KBM-7 (cell line): ENCODE measurements around the gene KCTD5.
"Not testable (repeated sequence)": the region's sequence is repeated elsewhere in the genome, so short reads cannot be mapped to it uniquely, and the experiment has no call there.

Source experiments
- DNase-seq: peaks from one replicate; pipeline ENCODE4 v3.0.0-alpha.2; 2015
- in situ Hi-C: fragments of 300-500 bp; cut with MboI; formaldehyde crosslinking; loops from 2 replicates; pipeline ENCODE4 v1.14.3; 2020; ENCODE audit warnings: low sequenced_read_pairs, low pct_unique_long_range_greater_than_20kb, mixed read lengths

KCTD5 gene

DNA sequence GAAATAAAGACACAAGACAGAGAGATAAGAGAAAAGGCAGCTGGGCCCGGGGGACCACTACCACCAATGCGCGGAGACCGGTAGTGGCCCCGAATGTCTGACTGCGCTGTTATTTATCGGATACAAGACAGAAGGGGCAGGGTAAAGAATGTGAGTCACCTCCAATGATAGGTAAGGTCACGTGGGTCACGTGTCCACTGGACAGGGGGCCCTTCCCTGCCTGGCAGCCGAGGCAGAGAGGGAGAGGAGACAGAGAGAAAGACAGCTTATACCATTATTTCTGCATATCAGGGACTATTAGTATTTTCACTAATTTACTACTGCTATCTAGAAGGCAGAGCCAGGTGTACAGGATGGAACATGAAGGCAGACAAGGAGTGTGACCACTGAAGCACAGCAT, 12.7 kb upstream of the KCTD5 start:
- DNase-seq, result not testable (repeated sequence)
- in situ Hi-C loops, result loop anchor here (25.0 kb wide), 1 partner anchor 382 kb away; no protein-coding TSS in a partner anchor

GRCh38 chr16:2670017-2670416, 12.3 kb upstream of the KCTD5 start:
- DNase-seq, result peak; percentile 55
- in situ Hi-C loops, result loop anchor here (25.0 kb wide), 1 partner anchor 383 kb away; no protein-coding TSS in a partner anchor

DNA sequence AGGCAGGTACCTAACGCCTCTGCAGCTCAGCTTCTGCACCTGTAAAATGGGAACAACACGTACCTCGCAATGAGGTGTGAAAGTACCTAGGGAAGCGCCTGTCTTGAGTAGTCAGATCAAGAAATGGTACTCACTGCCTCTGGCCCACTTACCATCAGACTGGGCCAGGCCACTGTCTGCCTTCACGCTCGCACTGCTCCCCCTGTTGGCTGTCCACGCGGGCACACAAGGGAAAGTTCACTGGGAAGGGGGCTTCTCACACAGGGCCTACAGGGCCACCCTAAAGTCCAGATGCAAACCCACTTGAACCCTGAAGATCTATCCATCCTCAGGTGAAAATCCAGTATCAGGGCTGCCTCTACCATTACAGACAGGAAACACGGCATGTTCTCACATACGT, 11.1 kb upstream of the KCTD5 start:
- DNase-seq, result not testable (repeated sequence)
- in situ Hi-C loops, result loop anchor here (25.0 kb wide), 1 partner anchor 384 kb away; no protein-coding TSS in a partner anchor

GRCh38 chr16:2671741-2672140, 10.6 kb upstream of the KCTD5 start:
- no peak for DNase-seq
- in situ Hi-C loops, result loop anchor here (25.0 kb wide), 1 partner anchor 384 kb away; no protein-coding TSS in a partner anchor

DNA sequence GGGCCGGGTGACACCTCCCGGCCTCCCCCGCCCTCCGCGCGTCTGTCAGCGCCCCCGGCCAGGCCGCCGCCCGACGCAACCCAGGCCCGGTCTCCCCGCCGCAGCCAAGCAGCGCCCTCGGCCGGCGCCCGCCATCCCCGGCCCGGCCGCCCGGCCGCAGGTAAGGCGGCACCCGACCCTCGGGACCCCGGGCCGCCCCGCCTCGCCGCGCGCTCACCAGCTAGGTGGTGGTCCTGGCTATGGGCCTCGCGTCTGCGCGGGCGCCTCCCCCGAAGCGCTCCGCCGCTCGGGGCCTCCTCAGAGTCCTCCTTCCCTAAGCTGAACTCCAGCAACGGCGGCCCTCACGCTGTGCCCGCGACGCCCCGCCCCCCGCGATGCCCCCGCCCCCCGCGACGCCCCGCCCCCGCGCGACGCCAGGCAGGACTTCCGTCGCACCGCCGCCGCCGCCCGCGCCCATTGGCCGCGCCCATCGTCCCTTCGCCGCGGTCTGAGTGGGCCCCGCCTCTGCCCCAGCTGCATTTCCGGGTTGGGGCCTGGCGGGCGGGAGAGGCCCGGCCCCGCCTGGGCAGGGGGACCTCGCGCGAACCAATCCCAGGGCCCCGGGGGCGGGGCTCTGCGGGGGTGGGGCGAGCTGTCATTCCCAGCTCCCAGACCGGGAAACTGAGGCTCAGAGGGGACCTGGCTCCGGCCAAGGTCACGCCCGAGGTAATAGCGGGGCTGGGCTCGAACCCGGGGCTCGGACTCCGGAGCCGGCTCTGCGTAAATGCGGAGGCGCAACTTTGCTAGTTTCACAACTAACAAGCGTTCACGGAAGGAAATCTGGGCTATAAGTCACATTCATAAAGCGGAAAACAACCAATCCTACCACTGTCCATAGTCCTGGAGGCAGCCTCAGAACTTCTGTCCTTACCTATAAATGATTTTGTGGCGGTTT, 9.0 kb upstream of the KCTD5 start:
- in situ Hi-C loops, result loop anchor here (25.0 kb wide), 1 partner anchor 386 kb away; no protein-coding TSS in a partner anchor

GRCh38 chr16:2675021-2675420, 7.3 kb upstream of the KCTD5 start:
- in situ Hi-C loops, result no loop called here
- DNase-seq, result no peak

More for the DNA sequence above, 9.0 kb upstream of the KCTD5 start:
- DNase-seq, result peak; percentile 94

GRCh38 chr16:2675714-2676113, 6.6 kb upstream of the KCTD5 start:
- DNase-seq, result no peak

DNA sequence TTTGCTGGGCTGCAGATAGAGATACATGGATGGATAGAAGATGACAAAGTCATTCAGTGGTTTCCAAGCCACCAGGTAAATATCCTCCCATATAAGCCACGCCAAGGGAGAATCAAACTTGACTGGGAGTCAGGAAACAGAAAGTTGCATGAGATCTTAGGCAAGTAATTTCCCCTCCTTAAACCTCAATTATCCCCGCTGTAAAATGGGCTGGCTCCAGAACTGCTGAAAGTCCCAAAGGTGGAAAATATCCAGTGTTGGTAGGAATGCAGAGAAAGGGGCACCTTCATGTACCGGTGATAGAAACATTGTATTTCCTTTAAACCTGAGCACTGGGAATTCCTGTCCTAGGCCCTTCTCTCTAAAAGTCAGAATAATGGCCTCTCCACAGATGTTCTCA, 5.4 kb upstream of the KCTD5 start:
- in situ Hi-C loops, DNase-seq: not testable (repeated sequence)

More at GRCh38 chr16:2675714-2676113, 6.6 kb upstream of the KCTD5 start:
- in situ Hi-C loops, result no loop called here

DNA sequence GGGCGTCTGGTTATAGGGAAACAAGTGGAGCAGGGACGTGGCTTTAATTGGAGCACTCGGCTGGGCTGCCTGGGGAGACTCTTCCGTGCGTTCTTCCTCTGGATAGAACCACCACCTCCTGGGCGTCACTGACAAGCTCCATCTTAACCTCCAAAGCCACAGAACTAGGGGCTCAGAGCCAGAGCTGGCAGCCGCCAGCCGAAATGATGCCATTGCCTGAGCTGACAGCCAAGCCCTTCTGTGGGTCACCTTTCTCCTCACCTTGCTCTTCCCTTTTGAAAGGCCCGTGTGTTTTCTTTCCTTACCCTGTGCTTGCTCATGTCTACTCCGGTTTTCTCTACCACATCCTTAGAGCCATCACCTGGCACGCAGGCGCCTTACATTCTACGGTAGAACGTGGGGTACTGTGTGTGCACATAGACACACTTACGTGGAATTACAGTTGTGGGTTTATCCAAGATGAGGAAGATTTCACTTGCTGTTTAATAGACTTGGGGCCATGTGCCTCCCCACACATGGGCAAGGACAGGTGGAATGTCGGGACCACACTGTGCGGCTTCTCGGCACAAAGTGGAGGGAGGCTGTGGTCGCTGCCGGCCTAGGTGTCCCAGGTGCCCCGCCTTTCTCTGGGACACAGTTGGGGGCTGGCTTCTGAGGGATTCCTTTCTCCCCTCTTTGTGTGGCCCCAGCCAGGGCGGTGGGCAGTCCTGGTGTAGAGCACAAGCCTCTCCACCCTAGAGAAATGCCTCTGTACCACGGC, 3.9 kb upstream of the KCTD5 start:
- DNase-seq, in situ Hi-C loops: not testable (repeated sequence)

GRCh38 chr16:2679902-2680301, 2.4 kb upstream of the KCTD5 start:
- DNase-seq, in situ Hi-C loops: not testable (repeated sequence)

- DNase-seq, in situ Hi-C loops: not testable (repeated sequence)
These were observed 2.0 kb upstream of the KCTD5 start for GRCh38 chr16:2680360-2680759.

- DNase-seq, in situ Hi-C loops: not testable (repeated sequence)
These were observed 718 bp downstream of the KCTD5 start for GRCh38 chr16:2683041-2683440.

GRCh38 chr16:2686075-2686474, 3.8 kb downstream of the KCTD5 start:
- in situ Hi-C loops, DNase-seq: not testable (repeated sequence)

DNA sequence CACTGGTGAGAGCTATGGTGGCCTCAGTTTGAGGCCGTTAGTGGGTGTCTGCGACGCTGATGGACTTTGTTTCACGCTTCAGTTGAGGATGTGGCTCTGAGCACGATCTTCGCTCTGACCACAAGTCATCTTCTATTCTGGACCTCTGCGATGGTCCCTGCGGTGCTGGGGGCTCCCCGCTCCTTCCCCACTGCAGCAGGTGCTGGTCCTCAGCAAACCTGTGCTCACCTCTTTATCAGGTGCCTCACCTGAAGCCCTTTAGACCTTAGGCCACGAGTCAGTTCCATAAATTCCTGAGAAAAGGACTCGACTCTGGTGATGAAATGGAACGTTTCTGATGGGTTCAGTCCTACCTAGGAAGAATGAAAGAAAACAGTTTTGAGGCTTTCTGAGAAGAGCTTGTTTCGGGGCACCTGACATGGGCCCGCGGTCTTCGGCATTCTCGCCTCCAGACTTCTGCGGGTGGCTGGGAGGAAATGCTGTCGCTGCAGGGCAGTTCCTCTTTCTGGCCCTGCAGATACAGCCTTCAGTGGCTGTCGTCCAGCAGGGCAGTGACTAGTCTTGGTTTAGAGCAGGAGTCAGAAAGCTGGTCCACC, 4.7 kb downstream of the KCTD5 start:
- DNase-seq, result peak; percentile 86
- in situ Hi-C loops, result no loop called here

DNA sequence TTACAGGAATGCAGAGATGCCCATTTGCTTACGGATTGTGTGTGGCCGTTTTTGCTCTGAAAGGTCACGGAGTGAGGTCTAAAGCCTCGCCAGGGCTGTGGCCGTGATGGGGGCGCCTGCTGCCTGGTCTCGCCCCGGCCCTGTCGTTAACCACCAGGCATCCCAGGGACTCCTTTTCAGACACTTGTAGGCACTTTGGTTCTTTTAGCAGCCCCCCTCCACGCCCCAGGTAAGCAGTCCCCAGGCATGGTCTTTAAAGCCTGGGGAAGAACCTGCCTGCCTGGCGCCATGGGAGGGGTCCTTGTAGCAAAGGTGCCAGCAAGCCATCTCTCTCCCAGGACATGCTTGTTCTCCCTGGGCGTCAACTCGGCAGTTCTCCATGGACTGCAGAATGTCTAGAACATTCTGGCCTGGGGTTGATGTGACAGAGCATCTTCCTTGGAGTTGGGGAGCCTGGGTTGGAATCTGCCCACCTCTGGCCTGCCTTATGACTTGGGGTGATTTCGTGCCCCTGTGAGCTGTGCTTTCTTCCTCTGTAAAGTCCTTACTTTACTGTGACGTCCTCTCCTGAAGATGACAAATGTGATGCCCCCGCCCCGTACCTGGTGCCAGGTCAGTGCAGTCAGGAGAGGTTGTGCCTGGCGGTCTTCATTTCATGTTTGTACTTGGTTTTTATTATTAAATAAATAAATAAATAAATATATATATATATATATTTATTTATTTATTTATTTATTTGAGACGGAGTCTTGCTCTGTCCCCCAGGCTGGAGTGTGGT, 5.4 kb downstream of the KCTD5 start:
- in situ Hi-C loops, result no loop called here
- no peak for DNase-seq

- DNase-seq, in situ Hi-C loops: not testable (repeated sequence)
These were observed 7.1 kb downstream of the KCTD5 start for GRCh38 chr16:2689422-2689821.

DNA sequence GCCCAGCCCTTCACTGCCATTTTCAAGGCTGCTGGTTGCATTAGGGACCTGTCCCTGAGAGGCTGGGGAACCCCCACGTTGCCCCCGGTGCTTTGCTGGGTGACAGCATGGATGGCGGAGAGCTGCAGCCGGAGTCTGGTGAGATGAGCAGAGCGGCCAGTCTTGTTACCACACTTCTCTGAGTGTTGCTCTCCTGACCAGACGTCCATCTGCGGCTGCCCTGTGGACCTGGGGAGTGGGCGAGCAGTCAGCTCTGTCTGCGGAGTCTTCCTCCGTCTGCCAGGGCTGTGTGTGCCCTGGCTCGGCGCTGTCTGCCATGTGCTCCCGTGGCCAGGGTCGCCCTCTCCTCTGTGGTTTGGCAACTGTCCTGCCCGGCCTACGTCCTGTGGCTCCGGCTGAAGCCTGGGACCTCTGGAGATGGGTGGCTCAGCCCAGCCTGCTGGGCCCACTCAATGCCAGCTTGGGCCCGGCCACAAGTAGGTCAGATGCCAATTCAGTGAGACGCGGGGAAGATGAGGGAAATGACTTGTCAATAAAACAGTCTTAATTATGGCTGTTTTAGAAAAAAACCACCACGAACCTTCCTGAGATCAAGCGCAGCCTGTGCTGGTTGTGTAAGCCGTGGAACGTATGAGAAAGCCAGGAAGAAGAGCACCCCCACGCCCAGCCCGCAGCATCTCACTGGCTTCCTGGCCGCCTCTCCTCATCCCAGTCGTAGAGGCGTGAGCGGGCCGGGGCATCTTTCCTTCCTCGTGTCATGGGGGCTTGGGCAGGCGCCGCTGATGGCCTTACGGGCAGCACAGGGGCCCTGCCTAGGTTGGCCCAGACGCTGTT, 7.9 kb downstream of the KCTD5 start:
- DNase-seq, result no peak
- in situ Hi-C loops, result no loop called here

DNA sequence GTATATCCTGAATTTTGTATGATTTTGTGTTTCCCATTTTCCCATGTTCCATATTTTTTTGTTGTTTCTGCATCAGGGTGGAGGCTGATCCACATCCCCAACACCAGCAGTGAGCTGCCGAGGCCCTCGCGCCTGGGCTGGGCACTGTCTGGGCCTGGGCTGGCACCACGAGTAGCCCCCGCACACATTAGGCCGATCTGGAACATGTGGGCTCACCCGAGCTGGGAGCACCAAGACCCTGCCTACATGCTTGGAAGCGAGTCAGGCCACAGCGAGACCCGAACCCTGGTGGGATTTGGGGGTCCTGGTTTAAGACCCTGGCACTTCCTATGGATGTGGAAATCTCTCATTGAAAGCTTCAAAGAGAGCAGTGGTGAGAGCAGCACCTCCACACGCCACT, 8.5 kb downstream of the KCTD5 start:
- in situ Hi-C loops, result no loop called here
- no peak for DNase-seq
